Activated CD4-positive, alpha-beta T cell treated with anti-CD3 and anti-CD28 coated beads, Interleukin-2, Interleukin-6, amounts not matched to agents 100 ng/mL and 50 ng/mL, durations not matched to agents 16 hours and 8 hours (primary cell): ENCODE measurements around the gene ARHGAP22.
A peak's percentile ranks its signal among the peaks of the same experiment; 100 is the strongest.
"Not testable (repeated sequence)": the region's sequence is repeated elsewhere in the genome, so short reads cannot be mapped to it uniquely, and the experiment has no call there.

Source experiments
- DNase-seq: peaks from one replicate; pipeline ENCODE4 v3.0.0-alpha.2; 2020

Gene ARHGAP22, protein sequence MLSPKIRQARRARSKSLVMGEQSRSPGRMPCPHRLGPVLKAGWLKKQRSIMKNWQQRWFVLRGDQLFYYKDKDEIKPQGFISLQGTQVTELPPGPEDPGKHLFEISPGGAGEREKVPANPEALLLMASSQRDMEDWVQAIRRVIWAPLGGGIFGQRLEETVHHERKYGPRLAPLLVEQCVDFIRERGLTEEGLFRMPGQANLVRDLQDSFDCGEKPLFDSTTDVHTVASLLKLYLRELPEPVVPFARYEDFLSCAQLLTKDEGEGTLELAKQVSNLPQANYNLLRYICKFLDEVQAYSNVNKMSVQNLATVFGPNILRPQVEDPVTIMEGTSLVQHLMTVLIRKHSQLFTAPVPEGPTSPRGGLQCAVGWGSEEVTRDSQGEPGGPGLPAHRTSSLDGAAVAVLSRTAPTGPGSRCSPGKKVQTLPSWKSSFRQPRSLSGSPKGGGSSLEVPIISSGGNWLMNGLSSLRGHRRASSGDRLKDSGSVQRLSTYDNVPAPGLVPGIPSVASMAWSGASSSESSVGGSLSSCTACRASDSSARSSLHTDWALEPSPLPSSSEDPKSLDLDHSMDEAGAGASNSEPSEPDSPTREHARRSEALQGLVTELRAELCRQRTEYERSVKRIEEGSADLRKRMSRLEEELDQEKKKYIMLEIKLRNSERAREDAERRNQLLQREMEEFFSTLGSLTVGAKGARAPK

DNA sequence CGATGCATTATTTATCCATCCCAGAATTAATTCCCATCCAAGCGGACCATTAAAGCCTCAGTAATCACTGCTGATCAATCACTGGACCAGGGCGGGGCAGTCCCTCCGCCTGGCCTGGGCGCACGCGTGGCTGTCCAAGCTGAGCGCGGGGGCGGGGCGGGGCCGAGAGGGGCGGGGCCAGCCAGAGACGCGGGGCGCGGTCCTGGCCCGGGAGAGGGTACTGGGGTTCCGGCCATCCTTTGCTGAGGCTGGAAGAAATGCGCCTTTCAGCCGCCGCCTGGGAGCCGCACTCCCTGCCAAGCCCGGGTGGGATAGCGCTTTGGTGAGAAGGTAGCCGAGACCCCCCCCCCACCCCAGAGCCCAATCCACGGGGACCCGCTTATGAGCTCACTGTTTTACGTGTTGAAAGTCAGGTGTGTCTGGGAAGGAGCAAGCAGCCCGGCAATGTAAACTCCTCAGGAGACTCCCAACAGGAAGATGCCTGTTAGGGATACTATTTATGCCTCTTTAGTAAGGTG is at the start of gene ARHGAP22:
Gene ARHGAP22, minus strand, starts transcription at position 83 of the 518 bp plus-strand sequence. CDS start 277 bp downstream, outside the sequence.
- DNase-seq = peak; percentile 5

DNA sequence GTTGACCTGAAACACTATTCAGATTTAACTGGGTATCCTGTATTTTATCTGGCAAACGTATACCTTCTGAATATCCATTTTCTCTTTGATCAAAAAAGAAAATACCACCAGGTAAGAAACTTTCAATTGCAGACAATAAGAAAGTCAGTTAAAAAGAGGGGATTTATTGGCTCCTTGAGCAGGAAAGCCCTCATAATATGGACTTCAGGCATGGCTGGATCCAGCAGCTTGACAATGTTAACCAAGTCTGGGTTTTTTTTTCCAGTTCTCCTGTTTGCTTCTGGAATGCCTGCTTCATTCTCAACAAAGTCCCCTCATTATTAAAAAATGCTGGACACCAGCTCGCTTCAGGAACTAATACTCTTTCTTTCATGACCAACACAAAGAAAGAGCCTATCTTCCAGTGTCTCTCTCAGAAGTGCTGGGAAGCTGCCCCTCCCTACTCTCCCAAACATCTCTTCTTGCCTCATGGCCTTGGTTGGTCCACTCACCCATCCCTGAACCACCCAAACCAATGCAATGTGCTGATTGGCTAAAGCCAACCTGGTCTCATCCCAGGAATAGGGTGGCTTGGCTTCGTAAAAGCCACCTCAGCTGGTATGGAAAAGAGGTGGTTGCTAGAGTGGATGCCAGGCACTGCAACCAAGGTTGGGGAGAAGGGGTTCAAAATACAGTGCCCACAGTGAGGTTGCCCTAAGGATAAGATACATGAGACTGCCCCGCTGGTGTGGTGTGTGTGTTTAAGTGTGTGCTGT is 49.2 kb upstream of the ARHGAP22 start:
- no peak for DNase-seq

DNA sequence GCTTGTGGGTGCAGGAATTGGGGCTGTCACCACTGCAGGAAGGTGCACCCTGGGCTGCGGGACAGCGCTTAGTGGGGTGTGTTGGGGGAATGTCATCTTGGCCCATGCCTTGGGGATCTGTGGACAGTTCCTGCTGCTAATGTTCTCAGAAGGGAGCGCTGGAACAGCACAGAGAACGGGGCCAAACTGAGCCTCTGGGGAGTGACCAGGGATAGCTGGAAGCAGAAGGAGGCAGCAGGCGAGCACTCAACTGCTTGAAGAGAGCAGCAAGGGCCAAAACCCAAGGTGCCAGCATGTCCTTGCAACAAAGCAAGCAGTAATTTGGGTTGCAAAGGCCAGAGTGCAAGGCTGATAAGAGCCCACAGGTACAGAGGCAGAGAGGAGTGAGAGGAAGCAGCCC is 48.5 kb upstream of the ARHGAP22 start:
- DNase-seq = no peak

DNA sequence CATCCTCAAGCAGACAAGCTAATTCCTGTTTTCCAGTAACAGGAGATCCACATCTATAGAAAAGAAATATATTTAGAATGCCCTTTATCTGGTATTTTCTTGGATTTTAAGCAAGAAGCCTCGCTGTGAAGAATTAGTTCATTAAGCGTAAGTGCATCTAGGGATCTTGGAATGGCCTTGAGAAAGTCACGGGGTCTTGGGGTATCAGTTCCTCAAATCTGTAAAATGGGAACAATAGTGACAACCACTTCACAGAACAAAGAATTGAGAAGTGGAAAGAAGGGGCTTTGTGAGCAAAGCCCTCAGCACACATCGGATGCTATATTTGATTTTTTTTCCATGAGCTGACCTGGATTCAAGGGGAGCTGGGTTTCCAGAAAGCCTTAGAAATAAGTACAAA is 47.5 kb upstream of the ARHGAP22 start:
- DNase-seq = no peak

DNA sequence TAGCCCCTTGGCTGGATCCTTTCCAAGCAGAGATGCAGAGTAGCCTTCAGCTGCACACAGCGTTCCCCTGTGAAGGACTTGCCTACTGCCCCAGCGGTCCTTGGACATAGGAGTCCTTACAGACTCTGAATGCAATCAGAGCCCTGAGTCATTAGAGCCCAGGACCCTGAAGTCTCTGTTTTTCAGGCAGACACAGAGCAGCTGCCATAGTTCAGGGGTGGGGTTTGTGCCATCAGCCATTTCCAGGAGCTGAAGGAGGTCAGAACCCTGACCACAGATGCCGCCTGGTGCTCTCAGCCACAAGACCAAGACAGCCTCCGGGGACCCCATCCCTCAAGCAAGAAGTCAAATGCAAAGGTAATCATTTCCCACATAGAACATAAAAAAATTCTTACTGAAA is 47.0 kb upstream of the ARHGAP22 start:
- no peak for DNase-seq

DNA sequence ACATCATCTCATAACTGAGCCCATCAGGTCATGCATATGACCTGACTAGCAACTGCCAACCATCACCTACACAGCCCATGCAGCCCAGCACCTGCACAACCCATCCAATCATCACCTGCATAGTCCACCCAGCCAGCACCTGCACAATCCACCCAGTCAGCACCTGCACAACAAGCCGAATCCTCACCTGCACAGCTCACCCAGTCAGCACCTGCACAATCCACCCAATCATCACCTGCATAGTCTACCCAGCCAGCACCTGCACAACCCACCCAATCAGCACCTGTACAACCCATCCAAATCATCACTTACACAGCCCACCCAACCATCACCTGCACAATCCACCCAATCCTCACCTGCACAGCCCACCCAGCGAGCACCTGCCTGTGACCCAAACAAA is 46.4 kb upstream of the ARHGAP22 start:
- no peak for DNase-seq

DNA sequence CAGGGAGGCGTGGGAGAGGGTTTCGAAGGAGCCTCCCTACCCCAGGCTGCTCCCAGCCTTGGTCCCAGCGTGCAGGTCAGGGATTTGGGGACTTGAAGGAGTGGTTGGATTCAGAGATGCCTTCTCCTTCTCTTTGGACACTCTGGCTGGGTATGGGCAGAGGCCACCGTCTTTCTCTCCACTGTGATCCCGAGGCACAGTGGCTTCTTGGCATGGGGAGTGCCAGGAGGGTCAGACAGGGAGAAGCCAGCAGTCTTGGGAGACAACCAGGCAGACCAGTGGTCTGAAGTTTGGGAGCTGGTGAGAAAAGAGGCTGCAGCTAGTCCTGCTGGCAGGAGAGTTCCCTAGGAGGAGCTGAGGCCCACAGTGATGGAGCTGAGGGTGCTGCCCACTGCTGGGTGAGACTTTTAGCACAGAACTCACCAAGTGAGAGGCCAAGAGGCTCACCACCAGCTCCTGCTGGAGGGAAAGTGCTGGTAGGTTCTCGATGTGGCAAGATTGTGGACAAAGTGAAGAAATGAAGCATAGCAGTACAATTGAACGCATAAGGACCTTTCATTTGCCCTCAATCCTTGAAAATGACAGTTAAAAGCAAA is 44.6 kb upstream of the ARHGAP22 start:
- DNase-seq = no peak

DNA sequence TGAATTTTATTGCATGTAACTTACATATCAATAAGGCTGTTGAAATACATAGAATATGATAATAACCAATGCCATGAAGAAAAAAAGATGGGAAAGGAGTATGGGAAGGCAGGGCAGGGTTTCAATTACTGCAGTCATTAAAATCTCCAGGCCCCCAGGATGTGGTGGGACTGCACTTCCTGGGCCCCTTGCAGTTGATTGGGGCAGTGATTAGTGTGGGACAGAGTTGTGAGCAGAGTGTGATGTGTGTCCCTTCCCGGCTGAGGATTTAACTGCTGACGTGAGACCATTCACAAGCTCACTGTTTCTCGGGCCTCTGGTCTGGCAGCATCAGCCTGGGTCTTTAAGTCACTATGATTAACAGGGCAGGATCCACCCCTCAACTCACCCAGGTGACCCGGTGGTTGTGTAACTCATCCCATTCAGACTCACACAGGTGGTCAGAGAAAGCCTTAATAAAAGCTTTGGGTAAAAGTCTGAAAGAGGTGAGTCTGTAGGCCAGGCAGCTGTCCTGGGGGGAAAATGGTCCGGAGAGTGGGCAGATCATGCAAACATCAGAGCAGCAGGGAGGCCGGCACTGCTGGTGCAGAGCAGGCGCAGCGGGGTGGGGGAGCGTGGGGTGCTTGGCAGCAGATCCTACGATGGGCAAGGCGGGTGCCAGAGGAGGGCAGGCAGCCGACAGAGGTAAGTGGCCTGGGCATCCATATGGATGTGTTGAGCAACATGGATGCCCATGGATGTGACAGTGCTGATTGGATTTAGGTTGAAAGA is 43.5 kb upstream of the ARHGAP22 start:
- no peak for DNase-seq

DNA sequence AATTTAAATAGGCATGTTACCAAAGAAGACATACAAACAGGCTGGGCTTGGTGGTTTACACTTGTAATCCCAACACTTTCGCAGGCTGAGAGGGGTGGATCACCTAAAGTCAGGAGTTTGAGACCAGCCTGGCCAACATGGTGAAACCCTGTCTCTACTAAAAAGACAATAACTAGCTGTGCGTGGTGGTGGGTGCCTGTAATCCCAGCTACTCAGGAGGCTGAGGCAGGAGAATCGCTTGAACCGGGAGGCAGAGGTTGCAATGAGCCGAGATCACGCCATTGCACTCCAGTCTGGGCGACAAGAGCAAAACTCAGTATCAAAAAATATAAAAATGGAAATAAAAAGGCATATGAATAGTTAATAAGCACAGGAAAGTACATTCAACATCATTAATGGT is 42.2 kb upstream of the ARHGAP22 start:
- not testable (repeated sequence) for DNase-seq

DNA sequence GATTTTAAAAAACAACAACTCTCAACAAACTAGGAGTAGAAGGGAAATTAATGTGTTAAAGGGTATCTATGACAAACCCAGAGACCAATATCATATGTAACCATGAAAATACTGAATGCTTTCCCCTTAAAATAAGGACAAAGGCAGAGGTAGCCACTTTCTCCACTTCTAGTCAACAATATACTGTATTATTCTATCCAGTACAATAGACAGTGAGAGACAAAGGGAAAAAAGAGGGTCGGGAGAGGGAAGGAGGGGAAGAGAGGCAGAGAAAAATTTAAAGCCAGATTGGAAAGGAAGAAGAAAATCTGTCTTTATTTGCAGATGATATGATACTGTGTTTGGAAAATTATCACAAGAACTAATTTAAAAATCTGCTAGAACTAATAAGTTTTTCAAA is 40.7 kb upstream of the ARHGAP22 start:
- DNase-seq = no peak

DNA sequence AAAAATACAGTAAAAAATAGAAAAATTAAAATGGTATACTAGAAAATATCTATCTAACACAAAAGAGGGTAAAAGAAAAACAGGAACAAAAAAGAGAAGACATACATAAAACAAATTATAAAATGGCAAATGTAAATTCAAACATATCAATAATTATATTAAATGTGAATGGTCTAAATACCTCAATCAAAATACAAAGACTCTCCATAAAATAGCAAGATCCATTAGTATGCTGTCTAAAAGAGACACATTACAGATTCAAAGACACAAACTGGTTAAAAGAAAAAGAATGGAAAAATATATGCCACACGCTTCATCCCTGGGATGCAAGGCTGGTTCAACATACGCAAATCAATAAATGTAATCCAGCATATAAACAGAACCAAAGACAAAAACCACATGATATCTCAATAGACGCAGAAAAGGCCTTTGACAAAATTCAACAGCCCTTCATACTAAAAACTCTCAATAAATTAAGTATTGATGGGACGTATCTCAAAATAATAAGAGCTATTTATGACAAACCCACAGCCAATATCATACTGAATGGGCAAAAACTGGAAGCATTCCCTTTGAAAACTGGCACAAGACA is 36.3 kb upstream of the ARHGAP22 start:
- not testable (repeated sequence) for DNase-seq

DNA sequence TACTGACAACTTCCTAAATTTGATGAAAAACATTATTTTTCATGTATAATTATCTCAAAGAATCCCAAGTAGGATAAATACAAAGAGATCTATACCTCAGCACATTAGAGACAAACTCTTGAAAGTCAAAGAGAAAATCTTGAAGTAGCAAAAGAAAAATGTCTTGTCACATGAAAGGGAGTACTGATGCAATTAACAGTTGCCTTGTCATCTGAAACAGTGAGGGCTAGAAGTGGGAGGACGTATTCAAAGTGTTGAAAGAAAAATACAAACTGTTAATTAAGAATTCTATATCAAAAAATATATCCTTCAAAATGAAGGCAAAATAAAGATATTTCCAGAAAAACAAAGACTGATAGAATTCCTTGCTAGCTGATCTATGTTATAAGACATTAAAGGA is 35.5 kb upstream of the ARHGAP22 start:
- no peak for DNase-seq

DNA sequence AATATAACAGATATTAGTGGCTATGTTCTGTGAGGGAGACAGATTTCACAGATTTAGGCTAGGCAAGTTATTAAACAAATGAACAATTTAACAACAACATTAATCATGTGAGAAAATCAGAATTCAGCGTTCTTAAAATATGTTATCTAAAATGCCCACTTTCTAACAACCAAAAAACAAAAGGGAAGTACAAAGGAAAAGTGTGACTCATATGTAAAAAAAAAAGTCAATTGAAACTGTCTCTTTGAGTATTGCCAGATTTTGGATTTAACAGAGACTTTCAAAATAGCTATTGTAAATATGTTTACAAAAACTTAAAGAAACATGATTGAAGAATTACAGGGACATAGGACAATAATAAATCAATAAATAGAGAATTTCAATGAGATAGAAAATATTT is 34.8 kb upstream of the ARHGAP22 start:
- no peak for DNase-seq

DNA sequence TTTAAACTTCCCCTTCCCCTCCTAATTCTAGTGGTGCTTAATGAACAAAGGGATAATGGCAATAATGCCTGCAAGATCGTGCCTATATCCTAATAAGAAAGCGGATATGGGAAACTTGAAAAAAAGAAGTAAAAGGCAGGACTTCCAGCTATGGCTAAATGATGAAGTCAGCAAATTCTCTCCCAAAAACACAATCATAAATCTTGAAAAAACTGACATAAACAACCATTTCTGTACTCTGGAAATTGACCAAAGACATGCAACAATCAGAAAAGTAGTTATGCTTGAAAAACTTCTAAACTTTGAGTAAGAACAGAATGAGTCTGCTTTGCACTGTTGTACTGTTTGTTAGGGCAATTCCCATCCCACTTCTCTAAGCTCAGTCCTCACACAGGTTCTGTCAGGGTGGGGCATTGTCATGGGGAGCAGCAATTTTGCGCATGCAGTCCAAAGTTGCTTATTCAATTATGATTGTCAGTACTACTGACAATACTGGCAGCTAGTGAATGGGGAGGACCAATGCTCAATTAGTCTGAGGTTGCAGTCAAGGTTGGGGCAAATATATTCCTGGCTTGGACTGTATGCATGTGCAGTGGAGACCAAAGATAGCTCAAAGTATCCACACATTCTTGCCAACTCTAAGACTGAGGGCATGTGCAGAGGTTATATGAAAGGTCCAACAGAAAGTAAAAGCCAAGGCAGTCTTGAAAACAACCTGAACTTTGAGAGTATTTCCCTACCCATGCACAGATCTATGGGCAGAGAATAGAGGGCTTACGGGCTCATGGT is 34.1 kb upstream of the ARHGAP22 start:
- DNase-seq = no peak

DNA sequence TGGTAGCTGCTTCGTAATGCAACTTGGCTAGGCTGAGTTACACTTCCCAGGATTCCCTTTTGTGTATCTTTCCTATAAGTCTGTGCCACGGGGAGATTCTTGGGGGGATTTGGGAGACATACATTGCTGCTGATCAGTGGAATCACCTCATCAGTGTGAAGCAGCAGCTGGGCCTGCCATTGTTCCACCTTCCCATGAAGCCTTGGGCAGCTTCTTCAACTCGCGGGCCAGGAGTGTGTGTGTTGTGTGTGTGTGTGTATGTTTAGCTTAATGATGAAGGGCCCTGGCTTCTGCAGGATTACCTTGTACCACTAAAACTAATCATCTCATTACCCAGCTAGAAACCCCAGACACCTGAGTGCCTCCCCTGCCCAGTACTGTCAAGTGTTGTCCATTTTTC is 33.3 kb upstream of the ARHGAP22 start:
- DNase-seq = no peak

DNA sequence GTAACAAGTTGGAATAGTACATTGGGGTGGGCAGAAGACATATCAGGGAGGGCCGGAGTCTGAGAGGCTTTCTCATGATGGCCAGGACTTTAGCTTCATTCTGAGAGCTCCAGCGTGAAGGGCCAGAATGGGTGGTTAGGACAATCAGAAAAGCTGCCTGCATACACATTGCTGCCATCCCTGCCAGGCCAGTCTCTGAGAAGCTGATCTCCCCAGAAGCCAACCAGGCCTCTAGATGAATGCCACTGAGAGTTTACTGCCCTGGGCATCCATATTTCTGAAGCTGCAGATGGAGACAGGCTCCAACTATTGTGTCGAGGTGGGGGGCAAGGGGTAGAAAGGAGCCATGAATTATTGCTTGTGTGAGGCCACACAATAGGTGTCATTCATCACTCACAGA is 32.0 kb upstream of the ARHGAP22 start:
- DNase-seq = no peak

DNA sequence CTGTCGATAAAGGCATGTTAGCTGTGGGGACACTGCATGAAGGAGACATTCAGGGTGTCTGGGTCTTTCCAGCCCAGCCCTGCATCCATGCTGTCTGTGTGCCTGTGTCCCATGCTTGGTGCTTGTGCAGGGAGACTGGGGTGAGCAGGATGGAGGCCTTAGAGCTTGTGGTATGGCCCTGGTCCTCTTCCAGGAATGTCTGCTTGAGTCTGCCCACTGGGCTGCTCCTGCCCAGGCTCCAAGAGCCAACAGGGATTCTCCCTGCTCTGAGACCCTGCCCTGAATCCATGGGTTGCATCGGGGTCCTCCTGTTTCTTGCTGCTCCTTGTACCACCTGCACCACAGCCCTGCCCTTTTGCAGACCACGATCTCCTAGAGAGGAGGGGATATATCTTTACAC is 31.4 kb upstream of the ARHGAP22 start:
- DNase-seq = no peak

DNA sequence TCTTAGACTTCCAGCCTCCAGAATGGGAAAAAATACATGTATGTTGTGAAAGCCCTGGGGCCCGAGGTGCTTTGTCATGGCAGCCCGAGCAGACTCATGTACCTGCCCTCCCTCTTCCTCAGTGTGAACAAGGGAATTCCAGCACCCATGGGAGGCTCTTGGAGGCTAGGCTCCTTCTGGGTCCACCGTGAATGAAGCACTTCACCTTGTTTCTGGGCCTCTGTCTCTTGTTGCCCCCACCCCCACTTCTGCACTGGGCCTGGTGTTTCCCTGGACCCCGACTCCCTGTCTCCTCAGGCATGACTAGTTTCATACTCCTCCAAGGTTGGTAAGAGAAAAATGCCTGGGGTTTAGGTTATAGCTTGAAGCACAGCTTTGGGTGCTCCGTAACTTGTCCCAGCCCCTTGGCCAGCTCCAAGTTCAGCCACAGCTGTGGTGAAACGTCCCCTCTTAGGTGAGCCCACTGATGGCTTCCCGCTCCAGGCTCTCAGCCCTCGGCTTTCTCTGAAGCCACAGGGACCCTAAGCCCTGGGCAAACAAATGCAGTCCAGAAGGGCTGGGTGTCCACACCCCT is 30.2 kb upstream of the ARHGAP22 start:
- DNase-seq = no peak

DNA sequence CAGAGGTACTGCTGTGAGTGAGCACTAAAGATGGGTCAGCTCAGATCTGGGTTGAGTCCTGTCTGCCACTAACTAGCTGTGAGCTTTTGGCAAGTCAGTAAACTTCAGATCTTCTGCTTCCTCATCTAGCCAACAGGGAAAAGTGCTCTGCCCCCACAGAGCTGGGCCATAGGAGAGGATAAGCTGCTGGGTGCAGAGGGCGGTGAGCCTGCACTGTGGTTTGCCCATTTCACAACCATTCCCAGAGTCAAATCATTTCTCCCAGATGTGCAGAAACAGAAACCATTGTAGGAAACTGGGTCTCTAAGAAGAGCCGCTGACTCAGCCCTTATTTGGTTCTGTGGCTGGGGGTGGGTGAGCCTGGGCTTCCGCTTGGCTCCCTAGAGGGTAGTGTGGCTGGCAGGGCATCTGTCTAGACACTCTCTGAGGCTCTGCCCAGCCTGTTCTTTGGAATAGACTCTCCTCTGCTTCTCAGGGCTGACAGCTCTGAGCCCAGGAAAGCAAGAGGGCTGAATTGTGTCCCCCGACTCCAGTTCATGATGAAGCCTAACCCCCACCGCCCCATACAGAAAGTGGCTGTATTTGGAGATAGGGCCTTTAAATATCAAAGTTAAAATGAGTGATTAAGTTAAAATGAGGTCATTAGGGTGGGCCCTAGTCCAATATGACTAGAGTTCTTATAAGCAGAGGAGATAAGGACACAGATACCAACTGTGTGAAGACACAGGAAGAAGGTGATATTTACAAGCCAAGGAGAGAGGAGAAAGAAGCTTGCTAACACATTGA is 29.5 kb upstream of the ARHGAP22 start:
- DNase-seq = peak; percentile 79
